ENCODE results near the gene TOP2A.

Gene TOP2A, protein sequence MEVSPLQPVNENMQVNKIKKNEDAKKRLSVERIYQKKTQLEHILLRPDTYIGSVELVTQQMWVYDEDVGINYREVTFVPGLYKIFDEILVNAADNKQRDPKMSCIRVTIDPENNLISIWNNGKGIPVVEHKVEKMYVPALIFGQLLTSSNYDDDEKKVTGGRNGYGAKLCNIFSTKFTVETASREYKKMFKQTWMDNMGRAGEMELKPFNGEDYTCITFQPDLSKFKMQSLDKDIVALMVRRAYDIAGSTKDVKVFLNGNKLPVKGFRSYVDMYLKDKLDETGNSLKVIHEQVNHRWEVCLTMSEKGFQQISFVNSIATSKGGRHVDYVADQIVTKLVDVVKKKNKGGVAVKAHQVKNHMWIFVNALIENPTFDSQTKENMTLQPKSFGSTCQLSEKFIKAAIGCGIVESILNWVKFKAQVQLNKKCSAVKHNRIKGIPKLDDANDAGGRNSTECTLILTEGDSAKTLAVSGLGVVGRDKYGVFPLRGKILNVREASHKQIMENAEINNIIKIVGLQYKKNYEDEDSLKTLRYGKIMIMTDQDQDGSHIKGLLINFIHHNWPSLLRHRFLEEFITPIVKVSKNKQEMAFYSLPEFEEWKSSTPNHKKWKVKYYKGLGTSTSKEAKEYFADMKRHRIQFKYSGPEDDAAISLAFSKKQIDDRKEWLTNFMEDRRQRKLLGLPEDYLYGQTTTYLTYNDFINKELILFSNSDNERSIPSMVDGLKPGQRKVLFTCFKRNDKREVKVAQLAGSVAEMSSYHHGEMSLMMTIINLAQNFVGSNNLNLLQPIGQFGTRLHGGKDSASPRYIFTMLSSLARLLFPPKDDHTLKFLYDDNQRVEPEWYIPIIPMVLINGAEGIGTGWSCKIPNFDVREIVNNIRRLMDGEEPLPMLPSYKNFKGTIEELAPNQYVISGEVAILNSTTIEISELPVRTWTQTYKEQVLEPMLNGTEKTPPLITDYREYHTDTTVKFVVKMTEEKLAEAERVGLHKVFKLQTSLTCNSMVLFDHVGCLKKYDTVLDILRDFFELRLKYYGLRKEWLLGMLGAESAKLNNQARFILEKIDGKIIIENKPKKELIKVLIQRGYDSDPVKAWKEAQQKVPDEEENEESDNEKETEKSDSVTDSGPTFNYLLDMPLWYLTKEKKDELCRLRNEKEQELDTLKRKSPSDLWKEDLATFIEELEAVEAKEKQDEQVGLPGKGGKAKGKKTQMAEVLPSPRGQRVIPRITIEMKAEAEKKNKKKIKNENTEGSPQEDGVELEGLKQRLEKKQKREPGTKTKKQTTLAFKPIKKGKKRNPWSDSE (N-terminal part only)

DNA sequence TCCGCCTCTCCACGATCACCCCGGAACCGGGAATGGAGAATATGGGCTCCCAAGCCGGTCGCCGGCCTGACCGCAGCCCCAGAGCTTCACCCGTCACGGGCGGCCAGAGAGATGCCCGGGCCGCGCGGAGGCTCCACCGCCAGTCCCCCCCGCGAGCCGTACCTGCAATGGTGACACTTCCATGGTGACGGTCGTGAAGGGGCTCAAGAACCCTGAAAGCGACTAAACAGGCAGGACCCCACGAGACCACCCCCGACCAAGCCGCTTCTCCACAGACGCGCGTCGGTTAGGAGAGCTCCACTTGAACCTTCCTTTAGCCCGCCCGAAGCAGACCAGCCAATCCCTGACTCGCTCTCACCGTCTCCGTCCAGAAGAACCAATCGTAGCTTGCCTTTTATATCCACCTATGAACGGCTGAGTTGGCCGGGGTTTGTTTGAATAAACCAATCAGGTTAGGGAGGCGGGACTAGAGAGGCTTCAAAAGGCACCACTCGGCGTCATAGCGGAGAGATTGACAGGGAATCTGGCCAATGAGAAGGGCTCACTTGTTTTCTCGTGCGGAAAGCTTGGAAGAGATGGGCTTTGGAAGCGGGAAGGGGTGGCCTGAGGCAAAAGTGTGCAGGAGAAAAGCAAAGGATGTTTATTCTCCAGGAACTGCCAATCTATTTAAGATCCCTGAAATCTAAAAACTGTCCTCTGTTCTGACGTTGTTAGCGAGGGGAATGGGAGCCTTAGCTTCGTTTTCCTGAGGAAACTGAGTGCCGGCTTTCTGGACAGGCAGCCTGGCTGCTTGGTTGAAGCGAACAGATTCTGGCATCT is at the start of gene TOP2A:
TOP2A (minus strand) TSS at position 288 of the 819 bp plus-strand sequence; CDS start at position 183, 105 bp downstream.
- peak; percentile 100 for DNase-seq

DNA sequence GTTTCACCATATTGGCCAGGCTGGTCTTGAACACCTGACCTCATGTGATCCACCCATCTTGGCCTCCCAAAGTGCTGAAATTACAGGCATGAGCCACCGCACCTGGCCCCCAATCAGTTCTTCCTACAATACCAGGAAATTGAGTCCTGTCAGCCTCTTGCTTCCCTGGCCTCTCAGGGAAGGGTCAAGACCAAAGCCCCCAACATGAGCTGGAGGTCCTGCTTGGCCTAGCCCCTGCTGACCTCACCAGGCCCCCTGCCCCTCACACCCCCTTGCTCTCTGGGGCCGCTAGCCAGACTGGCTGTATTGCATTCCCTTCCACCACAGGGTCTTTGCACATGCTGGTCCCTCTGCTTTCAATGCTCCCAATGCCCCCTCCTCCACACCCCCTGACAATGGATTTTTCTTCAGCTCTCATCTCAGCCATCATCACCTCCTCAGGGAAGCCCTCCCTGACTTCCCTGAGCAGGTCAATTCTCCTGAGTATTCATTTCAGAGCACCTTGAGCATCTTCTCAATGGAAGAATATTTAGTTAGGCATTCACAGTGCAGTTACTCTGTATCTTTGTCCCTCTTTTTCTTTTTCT is 49.7 kb upstream of the TOP2A start:
- DNase-seq: no peak

DNA sequence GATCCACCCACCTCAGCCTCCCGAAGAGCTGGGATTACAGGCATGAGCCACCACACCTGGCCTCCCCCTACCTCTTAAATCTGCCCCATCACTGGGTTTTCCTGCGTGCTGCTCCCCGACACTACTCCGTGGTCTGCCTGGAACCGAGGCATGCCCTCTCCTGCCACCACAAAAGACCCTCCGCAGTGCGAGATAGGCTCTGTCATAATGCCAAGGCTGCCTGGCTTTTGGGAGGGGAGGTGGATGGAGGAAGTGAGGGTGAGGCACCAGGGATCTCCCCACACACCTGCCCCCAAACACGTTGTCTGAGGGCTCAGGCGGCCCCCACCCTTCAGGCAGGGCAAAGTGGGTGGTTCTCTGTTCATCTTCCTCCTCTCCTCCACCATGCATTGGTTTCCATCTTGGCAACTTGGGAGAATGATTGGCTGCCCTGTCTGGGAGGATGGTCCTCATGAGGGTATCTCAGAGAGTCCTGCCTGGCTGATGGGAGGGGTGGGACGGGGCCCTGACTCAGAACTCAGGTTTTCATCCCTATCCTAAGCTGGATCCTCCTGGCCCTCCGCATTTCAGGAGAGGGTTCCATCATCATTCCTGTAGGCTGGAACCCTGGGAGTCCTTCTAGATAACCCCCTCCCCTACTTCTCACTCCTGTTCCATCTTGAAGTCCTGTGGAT is 48.7 kb upstream of the TOP2A start:
- no peak for DNase-seq

GRCh38 chr17:40464392-40464855 is 46.7 kb upstream of the TOP2A start:
- DNase-seq: no peak

- no peak for DNase-seq
Measured at GRCh38 chr17:40463122-40463550, 45.4 kb upstream of the TOP2A start.

- no peak for DNase-seq
Measured at GRCh38 chr17:40462343-40463121, 44.8 kb upstream of the TOP2A start.

- no peak for DNase-seq
Measured at GRCh38 chr17:40461732-40462342, 44.1 kb upstream of the TOP2A start.

GRCh38 chr17:40460968-40461731 is 43.5 kb upstream of the TOP2A start:
- DNase-seq: no peak

- no peak for DNase-seq
Measured at GRCh38 chr17:40460604-40460967, 42.9 kb upstream of the TOP2A start.

DNA sequence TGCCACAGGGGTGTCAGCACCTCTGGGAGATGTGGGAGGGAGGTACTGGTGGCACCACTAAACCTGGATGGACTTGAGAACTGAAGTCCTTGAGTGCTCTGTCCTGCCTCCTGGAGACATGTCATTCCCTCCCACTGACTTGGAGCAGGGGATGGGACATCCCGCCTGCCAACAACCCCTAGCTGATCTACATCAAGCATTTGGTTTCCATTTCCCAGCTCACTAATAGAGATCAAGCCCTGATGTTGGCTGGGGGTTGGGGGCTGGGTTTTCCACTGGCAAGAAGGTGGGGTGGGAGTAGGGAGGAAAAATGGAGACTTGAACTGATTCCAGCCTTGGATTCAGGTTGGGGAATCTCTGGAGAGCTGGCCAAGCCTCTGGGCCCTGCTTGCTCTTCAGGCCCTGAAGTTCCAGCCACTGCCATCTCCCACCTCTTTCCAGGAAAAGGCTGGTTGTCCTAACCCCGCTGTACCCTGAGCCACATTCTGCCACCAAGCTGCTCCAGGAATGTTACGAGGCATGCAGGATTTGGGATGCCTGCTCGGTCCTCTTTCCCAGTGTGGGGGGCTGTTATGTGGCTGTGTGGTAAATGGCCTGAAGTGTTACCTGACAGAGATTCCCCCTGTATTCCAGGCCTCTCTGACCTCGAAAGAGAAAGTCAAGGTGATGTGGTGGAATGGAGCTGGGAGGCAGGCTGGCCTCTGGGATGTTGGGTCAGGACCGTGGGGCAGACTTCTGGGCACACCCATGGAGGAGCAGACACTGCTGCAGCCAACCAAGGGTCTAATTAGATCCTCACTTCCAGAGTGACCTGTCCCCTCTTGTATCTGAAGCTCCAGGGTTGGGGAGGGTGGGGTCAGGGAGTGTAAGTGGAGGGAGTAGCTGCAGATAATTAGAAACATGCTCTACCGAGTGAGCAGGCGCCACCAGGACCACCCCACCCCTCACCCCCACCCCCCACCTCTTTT is 42.2 kb upstream of the TOP2A start:
- DNase-seq: no peak

- DNase-seq: no peak
Measured at GRCh38 chr17:40458851-40459482, 41.3 kb upstream of the TOP2A start.

- no peak for DNase-seq
Measured at GRCh38 chr17:40457964-40458791, 40.5 kb upstream of the TOP2A start.

DNA sequence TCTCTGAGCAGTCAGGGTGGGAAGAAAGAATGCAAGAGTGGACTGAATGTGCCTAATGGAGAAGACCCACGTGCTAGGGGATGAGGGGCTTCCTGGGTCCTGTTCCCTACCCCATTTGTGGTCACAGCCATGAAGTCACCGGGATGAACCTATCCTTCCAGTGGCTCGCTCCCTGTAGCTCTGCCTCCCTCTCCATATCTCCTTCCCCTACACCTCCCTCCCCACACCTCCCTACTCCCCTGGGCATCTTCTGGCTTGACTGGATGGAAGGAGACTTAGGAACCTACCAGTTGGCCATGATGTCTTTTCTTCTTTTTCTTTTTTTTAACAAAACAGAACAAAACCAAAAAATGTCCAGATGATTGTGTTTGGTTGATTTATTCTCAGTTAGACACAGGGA is 39.7 kb upstream of the TOP2A start:
- no peak for DNase-seq

GRCh38 chr17:40456396-40456951 is 38.8 kb upstream of the TOP2A start:
- no peak for DNase-seq

- DNase-seq: no peak
Measured at GRCh38 chr17:40454613-40454995, 36.9 kb upstream of the TOP2A start.
